Mesodermal cell (in vitro differentiated cells): Measurements from ENCODE around the gene RAP1GAP. TPM values are rescaled to one million over a fixed set of nuclear protein-coding genes. Genes with fewer than 3 reads are reported as not detected.

Experiments
- H3K27ac ChIP-seq: 2 replicates; pipeline ENCODE4 v1.7.0; 2013; ENCODE audit warnings: mild to moderate bottlenecking, low read depth, low read length, moderate library complexity; ENCODE audit not compliant: severe bottlenecking
- H3K36me3 ChIP-seq: 2 replicates; pipeline ENCODE4 v1.7.1; 2013; ENCODE audit warnings: mild to moderate bottlenecking, low read length, moderate library complexity; ENCODE audit not compliant: control insufficient read depth, insufficient read depth
- H3K4me1 ChIP-seq: one replicate; pipeline ENCODE4 v1.7.1; 2013; ENCODE audit warnings: mild to moderate bottlenecking, low read length; ENCODE audit not compliant: insufficient read depth, control insufficient read depth, poor library complexity, severe bottlenecking
- H3K4me3 ChIP-seq: 2 replicates; pipeline ENCODE4 v1.7.0; 2013; ENCODE audit warnings: low read length, control low read depth, mild to moderate bottlenecking; ENCODE audit not compliant: insufficient read depth, poor library complexity, severe bottlenecking; ENCODE audit errors: extremely low read depth
- H3K9me3 ChIP-seq: 2 replicates; pipeline ENCODE4 v1.7.1; 2013; ENCODE audit warnings: mild to moderate bottlenecking, low read length, moderate library complexity; ENCODE audit not compliant: control insufficient read depth
- WGBS, 2 experiments: methylation state at CpG; one replicate each; pipeline ENCODE4 v1.1.5; 2013; ENCODE audit warnings: missing lambda C conversion rate in 2 of 2; ENCODE audit not compliant: insufficient coverage in 2 of 2; 5-methylcytosine and 5-hydroxymethylcytosine counted together
- polyA plus RNA-seq, 2 experiments: library from polyadenylated mRNA; stranded (reverse); fragments of 50-300 nt; gene quantifications; one replicate each; pipeline ENCODE4 v1.2.3, GENCODE V29; 2013

Gene RAP1GAP
- polyA plus RNA-seq (2013, experiment 1 of 2), result 4.7 TPM
- 3.7 TPM for polyA plus RNA-seq (2013, experiment 2 of 2)

- no peaks in the 10 kb centered on the region for H3K36me3 ChIP-seq
- H3K4me3 ChIP-seq, result peak within 1 kb of the TSS; percentile 39
- no peak within 1 kb of the TSS for H3K27ac ChIP-seq
- H3K9me3 ChIP-seq, result no peaks in the 10 kb centered on the region
- 1 to 3% methylated on average over 39 to 55 of the region's 64 CpGs for WGBS, 2 experiments
- H3K4me1 ChIP-seq, result peaks cover 16% of the 10 kb centered on the region
Observed at GRCh38 chr1:21669258-21670058, at the start of gene RAP1GAP. Gene RAP1GAP (minus strand): TSS chr1:21669357. CDS start chr1:21620032, 49,325 bp downstream.

GRCh38 chr1:21716169-21716568 is 47.0 kb upstream of the RAP1GAP start:
- Histone ChIP-seq H3K27ac (no peak overlapping the region), H3K36me3 (peaks cover 92% of the 10 kb centered on the region), H3K4me3 (no peak overlapping the region), H3K9me3 (no peaks in the 10 kb centered on the region), H3K4me1 (no peaks in the 10 kb centered on the region)
- 100% methylated on average over 1 to 2 of the region's 2 CpGs for WGBS, 2 experiments

- H3K4me3 ChIP-seq, result no peak overlapping the region
- peaks cover 69% of the 10 kb centered on the region for H3K36me3 ChIP-seq
- 95 to 100% methylated on average over 2 to 3 of the region's 4 CpGs for WGBS, 2 experiments
Observed at GRCh38 chr1:21707891-21708290, 38.7 kb upstream of the RAP1GAP start.

GRCh38 chr1:21707086-21707840 is 38.1 kb upstream of the RAP1GAP start:
- H3K27ac ChIP-seq, result no peak overlapping the region
- WGBS, 2 experiments, result 85 to 100% methylated on average over 3 to 4 of the region's 5 CpGs
- H3K4me1 ChIP-seq, result peaks cover 6% of the 10 kb centered on the region
- H3K36me3 ChIP-seq, result peaks cover 70% of the 10 kb centered on the region
- no peaks in the 10 kb centered on the region for H3K9me3 ChIP-seq
- H3K4me3 ChIP-seq, result no peak overlapping the region

More at GRCh38 chr1:21707891-21708290, 38.7 kb upstream of the RAP1GAP start:
- peaks cover 6% of the 10 kb centered on the region for H3K4me1 ChIP-seq
- no peak overlapping the region for H3K27ac ChIP-seq
- H3K9me3 ChIP-seq, result no peaks in the 10 kb centered on the region

- H3K36me3 ChIP-seq, result peaks cover 68% of the 10 kb centered on the region
Observed at GRCh38 chr1:21706151-21706835, 37.1 kb upstream of the RAP1GAP start.

GRCh38 chr1:21705303-21705980 is 36.3 kb upstream of the RAP1GAP start:
- Histone ChIP-seq H3K9me3 (no peaks in the 10 kb centered on the region), H3K4me1 (peaks cover 6% of the 10 kb centered on the region), H3K4me3 (no peak overlapping the region), H3K36me3 (peaks cover 69% of the 10 kb centered on the region), H3K27ac (peak overlapping the region; percentile 60)
- WGBS, 2 experiments, result 65 to 75% methylated on average over 2 of the region's 4 CpGs

More at GRCh38 chr1:21706151-21706835, 37.1 kb upstream of the RAP1GAP start:
- peaks cover 6% of the 10 kb centered on the region for H3K4me1 ChIP-seq
- H3K9me3 ChIP-seq, result no peaks in the 10 kb centered on the region
- H3K27ac ChIP-seq, result peak overlapping the region; percentile 51
- 49 to 61% methylated on average over 5 to 6 of the region's 8 CpGs for WGBS, 2 experiments
- no peak overlapping the region for H3K4me3 ChIP-seq

- no peaks in the 10 kb centered on the region for H3K9me3 ChIP-seq
- WGBS, 2 experiments, result 94% methylated on average over 2 of the region's 5 CpGs; no CpG with 5 or more reads in 1 of the 2 experiments
- H3K36me3 ChIP-seq, result peaks cover 77% of the 10 kb centered on the region
- peaks cover 6% of the 10 kb centered on the region for H3K4me1 ChIP-seq
- no peak overlapping the region for H3K27ac ChIP-seq
- H3K4me3 ChIP-seq, result no peak overlapping the region
Observed at GRCh38 chr1:21704145-21704544, 35.0 kb upstream of the RAP1GAP start.

- peaks cover 73% of the 10 kb centered on the region for H3K36me3 ChIP-seq
- H3K27ac ChIP-seq, result no peak overlapping the region
- peaks cover 6% of the 10 kb centered on the region for H3K4me1 ChIP-seq
- 83% methylated on average over 1 of the region's 3 CpGs; no CpG with 5 or more reads in 1 of the 2 experiments for WGBS, 2 experiments
- H3K9me3 ChIP-seq, result no peaks in the 10 kb centered on the region
- H3K4me3 ChIP-seq, result no peak overlapping the region
Observed at GRCh38 chr1:21703318-21703963, 34.3 kb upstream of the RAP1GAP start.

- no peak overlapping the region for H3K4me3 ChIP-seq
- H3K36me3 ChIP-seq, result peaks cover 71% of the 10 kb centered on the region
- WGBS, 2 experiments, result 100% methylated on average over 3 of the region's 4 CpGs
- no peaks in the 10 kb centered on the region for H3K9me3 ChIP-seq
- peaks cover 6% of the 10 kb centered on the region for H3K4me1 ChIP-seq
- no peak overlapping the region for H3K27ac ChIP-seq
Observed at GRCh38 chr1:21702780-21703179, 33.6 kb upstream of the RAP1GAP start.
